Activated T-helper 9 cell treated with anti-CD3 and anti-CD28 coated beads, Interleukin-2, amount 50 U/mL, for 16 hours (primary cell): Measurements from ENCODE around the gene VPS8.
"Not testable (repeated sequence)": the region's sequence is repeated elsewhere in the genome, so short reads cannot be mapped to it uniquely, and the experiment has no call there.

Experiments used
- DNase-seq: peaks from one replicate; pipeline ENCODE4 v3.0.0-alpha.2; 2020; ENCODE audit warnings: low read depth

The VPS8 gene

DNA sequence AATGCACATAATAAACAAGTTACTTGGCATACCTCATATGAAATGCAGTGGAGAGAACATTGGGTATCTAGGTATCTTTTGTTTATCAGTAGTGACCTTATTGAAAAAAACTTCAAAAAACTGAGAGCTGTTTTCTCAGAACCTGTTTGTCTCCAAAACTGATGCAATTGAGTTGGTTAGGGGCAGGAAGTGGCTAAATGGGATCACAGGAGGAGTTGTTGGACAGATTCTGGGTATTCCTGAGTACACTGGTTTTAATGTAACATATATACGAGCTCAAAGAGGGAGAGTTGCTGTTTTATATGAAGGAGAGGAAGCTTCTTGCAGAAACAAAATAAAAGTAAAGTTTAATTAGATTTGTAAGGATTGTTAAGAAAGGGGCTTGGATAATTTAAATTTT is 181.4 kb downstream of the VPS8 start:
- no peak for DNase-seq

DNA sequence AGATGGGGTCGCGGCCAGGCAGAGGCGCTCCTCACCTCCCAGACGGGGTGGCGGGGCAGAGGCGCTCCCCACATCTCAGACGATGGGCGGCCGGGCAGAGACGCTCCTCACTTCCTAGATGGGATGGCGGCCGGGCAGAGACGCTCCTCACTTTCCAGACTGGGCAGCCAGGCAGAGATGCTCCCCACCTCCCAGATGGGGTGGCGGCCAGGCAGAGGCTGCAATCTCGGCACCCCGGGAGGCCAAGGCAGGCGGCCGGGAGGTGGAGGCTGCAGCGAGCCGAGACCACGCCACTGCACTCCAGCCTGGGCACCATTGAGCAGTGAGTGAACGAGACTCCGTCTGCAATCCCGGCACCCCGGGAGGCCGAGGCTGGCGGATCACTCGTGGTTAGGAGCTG is 191.9 kb downstream of the VPS8 start:
- not testable (repeated sequence) for DNase-seq

DNA sequence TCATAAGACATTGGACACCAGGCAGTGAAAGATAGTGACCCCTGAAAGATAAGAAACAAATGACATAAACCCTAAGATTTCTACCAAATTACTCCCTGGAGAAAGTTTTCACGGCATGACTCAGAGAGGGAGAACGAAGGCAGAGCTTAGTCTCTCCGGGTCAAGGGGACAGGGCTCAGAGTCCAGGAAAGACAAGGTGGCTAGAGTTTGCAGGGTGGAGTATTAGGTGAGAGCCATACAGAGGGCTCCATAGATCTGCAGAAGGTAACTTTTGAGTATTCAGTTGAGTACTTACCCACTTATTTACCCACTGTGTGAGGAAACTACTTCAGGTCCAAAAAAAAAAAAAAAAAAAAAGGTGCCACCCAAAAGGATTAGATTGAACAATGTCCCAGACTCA is 197.7 kb downstream of the VPS8 start:
- DNase-seq: no peak

DNA sequence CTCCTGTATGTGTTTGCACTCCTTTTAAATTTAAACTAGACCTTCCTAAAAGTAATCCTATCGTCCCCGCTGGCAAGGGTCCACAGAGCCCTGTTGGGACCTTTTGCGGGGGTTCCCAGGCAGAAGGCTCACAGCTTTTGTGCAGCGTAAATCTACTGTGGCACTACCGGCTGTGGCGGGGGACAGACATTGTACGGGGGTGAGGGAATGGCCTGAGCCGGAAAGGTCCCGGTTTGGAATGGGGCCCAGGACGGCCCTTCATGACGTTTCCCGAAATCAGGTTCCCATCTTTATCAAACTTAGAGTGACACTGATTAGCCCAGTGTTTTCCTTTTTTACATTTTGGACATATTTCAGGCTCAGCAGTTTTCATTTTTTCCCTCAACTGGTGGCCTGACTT is 205.6 kb downstream of the VPS8 start:
- not testable (repeated sequence) for DNase-seq

DNA sequence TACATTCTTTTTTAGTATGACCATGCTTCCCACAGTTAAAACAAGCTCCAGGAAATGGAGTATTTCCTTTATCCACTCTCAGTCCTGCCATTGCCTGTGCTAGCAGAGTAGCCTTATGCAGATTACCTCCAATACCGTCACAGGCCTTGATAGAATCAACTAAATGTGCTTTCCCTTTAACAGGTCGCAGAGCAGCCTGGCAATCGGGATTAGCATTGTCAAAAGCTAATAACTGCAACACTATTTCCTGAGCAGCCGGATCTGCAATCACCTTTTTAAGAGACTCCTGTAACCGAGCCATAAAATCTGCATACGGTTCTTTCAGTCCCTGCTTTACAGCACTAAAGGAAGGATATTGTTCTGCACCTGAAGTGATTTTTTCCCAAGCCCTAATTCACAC is 206.0 kb downstream of the VPS8 start:
- not testable (repeated sequence) for DNase-seq

DNA sequence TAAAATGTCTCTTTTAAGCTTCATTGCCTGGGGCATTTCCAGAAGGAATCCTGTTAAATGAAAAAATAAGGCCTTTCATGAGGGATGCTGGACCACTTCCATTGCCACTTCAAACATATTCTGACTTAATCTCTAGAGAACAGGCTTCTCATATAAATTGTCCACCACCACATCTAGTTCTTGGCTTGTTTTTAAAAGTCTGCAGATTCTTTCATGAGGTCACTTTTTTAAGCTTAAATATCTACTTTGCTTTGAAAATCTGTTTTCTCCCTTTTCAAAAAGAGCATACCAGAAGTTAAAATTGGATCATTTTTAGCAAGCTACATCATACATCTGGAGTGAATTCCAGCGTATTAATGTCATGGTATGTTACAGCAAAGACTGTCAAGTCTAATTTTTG is 209.3 kb downstream of the VPS8 start:
- DNase-seq: no peak

DNA sequence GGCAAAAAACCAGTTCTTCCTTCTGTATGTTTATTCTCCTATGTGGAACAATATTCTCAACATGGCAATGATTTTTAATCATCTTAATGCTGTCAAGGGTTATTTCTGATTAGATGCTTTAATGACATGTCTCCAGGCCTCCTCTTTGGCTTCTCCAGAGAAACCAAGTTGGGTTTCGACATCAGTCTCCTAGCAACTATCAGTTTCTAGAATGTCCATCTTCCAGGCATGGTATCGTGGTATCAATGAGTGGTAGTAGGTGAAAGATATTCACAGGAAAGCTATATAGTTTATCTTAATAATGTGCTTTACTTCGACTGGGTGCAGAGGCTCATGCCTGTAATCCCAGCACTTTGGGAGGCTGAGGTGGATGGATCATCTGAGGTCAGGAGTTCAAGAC is 212.4 kb downstream of the VPS8 start:
- no peak for DNase-seq

DNA sequence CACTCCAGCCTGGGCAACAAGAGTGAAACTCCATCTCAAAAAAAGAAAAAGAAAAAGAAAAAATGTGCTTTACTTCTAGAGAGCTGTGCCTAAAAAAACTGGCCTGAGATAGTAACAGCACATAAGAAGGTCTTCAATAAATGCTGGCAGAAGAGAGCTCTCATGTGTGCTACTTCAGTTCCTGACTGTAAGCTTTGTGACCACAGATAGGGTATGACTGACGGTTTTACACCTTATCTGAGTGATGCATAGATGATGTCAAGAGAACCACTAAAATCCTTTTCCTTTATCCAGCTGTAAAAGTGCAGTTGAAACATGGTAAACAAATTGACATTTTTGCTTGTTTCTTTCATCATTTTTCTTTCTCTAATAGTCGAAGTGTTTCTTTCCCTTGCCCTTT is 213.0 kb downstream of the VPS8 start:
- DNase-seq: no peak

DNA sequence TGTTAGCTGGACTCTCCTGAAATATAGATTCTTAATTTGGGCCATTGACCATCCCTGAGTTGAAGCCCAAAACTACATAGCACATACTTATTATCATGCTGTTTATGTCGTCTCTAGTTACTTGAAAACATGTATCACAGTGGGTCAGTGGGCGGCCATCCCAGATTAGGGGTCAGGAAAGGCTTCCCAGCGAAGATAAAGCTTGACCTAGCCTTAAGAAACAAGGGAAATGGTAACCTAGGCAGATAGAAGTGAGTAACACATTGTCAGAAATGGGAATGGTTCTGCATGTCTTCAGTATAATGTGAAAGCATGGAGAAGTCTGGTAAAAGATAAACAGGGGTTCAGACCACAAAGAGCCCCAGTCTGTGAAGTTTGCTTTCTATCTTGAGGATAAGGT is 216.2 kb downstream of the VPS8 start:
- no peak for DNase-seq

DNA sequence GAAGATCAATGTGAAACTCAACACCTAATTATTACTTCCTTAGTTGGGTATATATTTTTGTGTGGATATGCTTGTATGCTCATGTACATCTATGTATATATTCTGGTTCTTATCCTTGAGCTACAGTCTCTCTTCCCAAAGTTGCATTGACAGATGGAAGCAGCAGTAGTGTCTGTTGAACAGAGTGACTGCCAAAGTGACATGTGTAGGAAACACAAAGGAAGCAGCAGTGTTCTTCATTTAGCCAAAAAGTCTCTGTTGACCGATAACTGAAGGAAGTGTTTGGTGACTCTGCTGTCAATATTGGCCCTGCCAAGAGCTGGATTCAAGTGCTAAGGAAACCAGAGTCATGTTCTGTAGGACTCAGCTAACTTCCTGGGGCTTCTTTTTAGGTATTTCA is 217.1 kb downstream of the VPS8 start:
- DNase-seq: no peak

DNA sequence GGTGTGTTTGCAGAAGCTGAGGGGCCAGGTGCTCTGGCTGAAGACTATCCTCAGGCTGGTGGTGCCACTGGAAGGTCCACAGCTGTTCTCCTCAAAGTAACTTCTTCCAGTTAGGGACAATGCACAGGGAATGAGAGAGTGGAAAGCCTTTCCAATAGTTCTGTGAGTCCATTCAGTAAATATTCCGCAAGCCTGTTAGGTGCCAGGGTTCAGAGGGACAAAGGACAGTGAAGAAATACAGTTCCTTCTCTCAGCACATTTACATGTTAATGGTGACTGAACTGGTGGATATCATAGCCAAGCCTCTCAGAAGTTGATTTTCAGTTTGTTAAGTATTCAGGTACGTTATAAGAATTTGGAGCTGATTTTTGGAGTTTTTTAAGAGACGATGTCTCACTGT is 218.4 kb downstream of the VPS8 start:
- no peak for DNase-seq

DNA sequence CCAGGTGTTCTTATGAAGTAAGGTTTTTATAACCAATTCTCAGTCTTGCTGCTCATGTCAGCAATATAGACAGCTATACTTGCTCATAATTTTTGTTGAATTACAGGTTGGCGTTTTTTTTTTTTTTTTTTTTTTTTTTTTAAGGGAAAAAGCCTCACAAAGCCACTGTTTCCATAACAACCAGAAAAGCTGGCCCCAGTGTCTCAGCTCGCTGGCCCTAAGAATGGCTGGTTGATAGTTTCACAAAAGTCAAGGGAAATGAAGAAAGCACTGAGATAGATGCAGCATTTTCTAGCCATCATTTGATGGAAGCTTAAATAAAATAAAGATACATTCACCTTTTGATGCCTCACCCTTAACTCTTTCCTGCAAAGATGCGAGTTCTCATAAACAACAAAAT is 219.0 kb downstream of the VPS8 start:
- DNase-seq: no peak

DNA sequence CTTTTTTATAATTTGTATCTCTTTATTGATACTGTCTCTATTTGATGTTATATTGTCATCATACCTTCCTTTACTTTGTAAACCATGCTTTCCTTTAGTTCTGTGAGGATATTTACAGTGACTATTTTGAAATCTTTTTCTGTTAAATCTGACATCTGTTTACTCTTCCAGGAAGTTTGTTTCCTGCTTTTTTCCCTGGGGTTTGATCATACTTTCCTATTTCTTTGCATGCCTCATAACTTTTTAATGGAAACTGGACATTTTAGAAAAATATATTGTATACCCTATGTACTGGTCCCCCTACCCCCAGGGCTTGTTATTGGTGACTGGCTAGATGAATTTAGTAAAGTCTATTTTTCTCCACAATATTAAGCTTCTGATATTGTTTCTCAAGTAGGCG is 225.8 kb downstream of the VPS8 start:
- DNase-seq: no peak

DNA sequence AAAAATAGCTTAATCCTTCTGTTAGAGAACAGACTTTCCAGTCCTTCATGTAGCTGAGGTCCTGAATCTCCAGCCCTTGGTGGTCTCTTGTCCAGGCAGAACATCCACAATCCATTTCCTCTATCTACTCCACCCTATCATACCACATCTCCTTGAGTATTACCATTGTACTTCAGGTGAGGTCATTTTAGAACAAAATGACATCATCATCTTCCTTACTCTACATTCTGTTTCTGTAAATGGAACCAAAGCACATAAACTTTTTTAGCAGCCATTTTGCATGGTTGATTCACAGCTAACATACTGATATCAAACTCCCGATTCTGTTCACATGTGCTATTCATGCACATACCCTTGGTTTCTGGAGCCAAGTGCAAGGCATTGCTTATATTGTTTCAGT is 228.5 kb downstream of the VPS8 start:
- DNase-seq: no peak

DNA sequence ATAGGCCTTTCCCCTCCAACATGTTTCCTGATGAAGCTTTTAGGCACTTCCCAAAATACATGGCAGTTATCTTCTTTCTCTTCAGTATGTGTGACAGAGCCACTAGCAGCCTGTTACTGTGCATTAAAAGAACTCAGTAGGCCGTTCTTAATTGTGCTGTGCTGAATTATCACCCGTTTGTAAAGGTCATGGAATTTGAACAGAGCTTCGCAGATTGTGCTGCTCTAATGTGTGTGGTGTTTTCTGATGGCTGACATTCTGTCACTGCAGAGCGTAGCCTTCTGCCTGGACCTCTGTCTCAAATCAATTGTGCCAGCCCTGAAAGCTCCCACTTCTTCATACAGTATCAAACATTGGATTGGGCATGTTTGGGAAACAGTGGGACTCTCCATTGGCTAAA is 229.6 kb downstream of the VPS8 start:
- DNase-seq: no peak

DNA sequence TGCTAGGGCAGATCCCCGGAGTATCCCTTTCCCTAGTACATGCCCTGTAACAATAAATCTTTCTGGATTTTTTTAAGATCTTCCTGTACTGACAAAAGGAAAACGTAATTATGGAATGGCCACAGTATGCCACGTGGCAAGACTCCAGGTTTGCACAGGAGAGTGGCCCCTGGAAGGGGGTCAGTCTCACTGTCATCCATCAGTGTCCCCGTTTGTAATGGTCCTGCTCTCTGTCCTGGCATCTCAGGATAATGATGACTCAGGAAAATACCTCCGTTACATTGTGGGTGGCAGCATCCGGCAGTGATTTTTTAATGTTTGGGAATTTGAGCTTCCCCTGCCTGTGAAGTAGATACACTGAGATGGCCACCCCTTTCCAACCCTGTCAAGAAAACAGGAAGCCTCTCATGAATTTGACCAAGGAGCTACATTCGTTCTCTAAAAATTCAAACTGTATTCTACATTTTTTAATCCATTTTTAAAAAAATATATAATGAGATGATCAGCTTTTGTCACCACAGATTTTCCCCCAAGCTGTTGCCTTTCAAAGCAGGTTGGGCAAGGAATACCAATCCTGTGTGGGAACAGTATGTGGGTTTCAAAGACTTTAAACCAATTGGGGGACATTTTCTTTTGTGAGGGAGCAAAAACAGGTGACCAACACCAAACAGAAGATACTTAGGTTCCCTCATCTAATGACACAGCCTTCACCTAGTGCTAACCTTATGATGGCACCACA is 230.5 kb downstream of the VPS8 start:
- no peak for DNase-seq

DNA sequence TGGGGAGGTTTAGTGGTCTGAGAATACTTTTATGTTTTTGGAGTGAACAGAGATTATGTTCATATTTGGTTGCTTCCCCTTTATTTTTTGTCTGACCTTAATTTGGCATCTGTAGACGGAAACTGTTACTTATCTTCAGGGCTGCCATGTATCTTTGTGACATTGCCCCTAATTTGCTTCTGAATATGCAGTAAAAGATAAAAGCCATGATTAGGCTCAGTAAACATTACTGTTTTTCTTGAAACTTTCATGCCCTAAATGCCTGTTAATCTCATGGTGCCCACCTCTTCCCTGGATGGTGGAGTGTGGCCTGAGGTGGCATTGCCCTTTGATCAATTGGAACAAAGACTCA is 234.2 kb downstream of the VPS8 start:
- no peak for DNase-seq

DNA sequence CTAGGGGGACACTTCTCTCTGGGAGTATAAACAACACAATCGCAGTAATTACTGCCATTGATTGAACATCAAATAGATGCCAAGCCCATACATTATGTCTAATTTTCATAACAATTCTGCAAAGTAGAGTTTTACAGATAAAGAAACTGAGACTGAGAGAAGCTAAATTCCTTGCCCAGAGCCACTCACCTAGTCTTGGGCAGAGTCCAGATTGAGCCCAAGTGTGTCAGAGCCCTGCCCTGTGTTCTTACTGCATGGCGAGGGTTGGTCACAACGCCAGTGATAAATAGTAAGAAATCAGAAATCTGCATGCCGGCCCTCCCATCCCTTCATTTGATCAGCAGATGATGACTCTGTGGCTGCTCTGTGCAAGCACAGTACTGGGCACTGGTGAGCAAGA is 234.6 kb downstream of the VPS8 start:
- no peak for DNase-seq

DNA sequence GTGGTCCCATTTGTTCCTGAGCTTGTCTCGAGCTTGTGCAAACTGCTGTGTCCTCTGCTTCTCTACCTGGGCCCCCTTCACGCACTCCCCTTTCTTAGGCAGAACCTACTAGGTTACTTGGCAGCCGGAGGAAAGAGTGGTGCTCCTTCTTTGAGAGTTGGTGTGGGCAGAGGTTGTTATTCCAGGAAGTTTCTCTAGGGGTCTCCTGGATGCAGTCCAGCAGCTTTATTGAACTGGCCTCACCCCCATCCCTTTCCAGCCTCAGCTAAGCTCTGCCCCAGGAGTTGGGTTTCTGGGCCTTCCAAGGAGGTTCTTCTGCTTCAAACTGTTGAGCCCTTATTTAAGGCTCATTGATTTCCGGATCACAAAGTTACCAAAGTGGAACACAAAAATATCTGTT is 237.7 kb downstream of the VPS8 start:
- no peak for DNase-seq

DNA sequence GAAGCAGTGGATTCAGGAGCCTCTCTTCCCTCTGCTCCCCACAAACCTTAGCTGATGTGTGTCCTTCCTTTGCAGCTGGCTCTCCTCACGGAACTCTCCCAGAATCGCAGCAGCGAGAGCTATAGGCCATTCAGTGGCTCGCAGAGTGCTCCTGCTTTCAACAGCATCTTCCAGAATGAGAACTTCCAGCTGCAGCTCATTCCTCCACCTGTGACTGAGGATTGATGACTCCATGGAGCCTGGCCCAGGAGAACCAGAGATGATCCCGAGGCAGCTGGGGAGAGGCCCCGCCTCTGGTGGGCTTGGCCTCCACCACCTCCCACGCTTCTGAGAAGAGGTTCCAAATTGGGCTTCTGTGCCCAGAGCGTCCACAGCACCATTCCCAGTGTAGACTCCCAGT is 239.8 kb downstream of the VPS8 start:
- DNase-seq: no peak

DNA sequence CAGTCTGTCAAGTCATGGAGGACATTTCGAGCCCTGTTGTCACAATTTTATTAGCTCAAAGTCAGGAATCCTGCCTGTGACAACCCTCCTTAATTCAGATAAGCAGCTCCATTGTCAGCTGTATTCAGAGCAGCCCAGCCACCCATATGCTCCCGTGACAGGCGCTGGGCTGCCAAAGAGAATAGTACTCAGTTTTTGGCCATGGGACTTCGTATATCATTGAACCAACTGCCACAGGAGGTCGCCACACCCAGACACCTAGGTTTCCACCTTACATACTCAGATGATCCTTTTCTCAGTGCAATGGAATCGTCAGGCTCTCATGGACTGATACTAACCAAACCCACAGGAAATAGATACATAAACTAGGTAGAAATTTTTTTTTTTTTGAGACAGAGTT is 240.7 kb downstream of the VPS8 start:
- no peak for DNase-seq

DNA sequence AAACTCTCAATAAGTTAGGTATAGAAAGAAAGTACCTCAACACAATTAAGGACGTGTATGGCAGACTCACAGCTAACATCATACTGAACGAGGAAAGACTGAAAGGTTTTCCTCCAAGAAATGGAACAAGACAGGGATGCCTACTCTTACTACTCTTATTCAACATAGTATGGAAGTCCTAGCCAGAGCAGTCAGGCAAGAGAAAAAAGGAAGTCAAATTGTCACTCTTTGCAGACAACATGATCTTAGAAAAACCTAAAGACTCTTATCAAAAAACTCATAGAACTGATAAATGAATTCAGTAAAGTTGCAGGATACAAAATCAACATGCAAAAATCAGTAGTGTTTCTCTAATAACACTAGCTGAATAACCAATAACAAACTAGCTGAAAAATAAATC is 244.9 kb downstream of the VPS8 start:
- DNase-seq: no peak

DNA sequence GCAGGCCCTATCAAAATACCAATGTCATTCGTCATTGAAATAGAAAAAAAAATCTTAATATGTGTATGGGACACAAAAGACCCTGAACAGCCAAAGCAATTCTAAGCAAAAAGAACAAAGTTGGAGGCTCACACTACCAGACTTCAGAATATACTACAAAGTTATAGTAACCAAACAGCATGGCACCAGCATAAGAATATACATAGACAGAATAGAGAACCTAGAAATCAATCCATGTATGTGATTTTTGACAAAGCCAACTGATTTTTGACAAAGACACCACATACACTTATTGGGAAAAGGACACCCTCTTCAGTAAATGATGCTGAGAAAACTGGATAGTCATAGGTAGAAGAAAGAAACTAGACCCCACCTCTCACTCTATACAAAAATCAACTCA is 245.9 kb downstream of the VPS8 start:
- DNase-seq: no peak

DNA sequence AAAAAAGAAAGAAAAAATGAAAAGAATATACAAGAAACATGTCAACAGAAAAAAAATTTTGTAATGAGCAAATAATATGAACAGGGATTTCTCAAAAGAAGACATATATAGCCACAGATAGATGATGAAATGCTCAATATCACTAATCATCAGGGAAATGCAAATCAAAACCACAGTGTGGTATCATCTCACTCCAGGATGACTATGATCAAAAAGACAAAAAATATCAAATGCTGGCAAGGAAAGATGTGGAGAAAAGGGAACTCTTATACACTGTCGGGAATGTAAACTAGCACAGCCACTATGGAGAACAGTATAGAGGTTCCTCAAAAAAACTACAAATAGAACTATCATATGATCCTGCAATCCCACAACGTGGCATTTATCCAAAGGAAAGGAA is 246.8 kb downstream of the VPS8 start:
- DNase-seq: no peak

DNA sequence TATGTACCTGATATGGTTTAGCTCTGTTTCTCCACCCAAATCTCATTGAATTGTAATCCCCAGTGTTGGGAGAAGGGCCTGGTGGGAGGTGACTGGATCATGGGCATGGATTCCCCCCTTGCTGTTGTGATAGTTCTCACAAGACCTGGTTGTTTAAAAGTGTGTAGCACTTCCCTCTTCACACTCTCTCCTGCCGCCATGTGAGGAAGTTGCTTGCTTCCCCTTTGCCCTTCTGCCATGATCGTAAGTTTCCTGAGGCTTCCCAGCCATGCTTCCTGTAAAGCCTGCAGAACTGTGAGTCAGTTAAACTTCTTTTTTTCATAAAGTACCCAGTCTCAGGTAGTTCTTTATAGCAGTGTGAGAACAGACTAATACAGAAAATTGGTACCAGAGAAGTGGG is 247.8 kb downstream of the VPS8 start:
- no peak for DNase-seq
